Skin epidermis (tissue), 12 donors: Measurements from ENCODE around the gene XXYLT1.

Experiments
- H3K27ac ChIP-seq, 21 experiments: fragments of 200-600 bp; sonication (generic) in 11 of 21; one replicate each; pipeline ENCODE4 v1.5.0; 2020; ENCODE audit warnings: mild to moderate bottlenecking in 3 of 21, inconsistent platforms in 2 of 21, moderate library complexity in 2 of 21
- H3K4me3 ChIP-seq, 7 experiments: fragments of 200-600 bp; sonication (generic) in 2 of 7; one replicate each; pipeline ENCODE4 v1.5.0; 2020; ENCODE audit warnings: inconsistent platforms in 2 of 7, mild to moderate bottlenecking in 2 of 7, moderate library complexity in 1 of 7

The XXYLT1 gene

DNA sequence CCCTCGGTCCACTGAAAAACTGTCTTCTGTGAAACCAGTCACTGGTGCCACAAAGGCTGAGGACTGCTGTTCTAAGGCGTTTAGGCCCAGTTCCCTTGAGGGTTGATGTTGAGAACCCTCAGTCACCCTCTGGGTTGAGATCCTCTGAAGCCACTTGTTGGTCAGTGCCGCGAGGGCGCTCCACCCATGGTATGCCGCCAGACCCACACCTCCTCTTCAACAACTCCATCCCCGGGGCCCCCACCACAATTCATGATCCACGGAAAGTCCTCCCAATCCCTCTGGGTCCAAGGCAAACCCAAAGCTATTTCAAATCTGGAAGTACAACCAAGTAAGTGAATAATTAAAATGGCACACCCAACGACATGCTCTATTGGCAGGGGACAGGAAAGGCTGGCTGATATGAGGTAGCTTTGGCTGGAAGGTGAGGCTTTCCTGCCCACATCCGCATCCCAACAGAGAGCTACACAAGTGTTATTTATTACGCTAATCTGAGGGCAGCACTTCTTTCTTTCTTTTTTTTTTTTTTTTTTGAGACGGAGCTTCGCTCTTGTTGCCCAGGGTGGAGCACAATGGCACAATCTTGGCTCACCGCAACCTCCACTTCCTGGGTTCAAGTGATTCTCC, 58.1 kb downstream of the XXYLT1 start:
- Histone ChIP-seq H3K27ac (no peak overlapping the region), H3K4me3 (no peak overlapping the region)

- Histone ChIP-seq H3K4me3 (no peak overlapping the region), H3K27ac (peak overlapping the region in 1 of 21 experiments; percentile 78)
Measured at GRCh38 chr3:195212033-195212748, 58.8 kb downstream of the XXYLT1 start.

- Histone ChIP-seq H3K27ac (peak overlapping the region in 20 of 21 experiments; percentile 39 to 87 (median 70)), H3K4me3 (no peak overlapping the region)
Measured at GRCh38 chr3:195210266-195210973, 60.5 kb downstream of the XXYLT1 start.

GRCh38 chr3:195209847-195210265, 61.1 kb downstream of the XXYLT1 start:
- H3K27ac ChIP-seq, result peak overlapping the region in 20 of 21 experiments; percentile 12 to 87 (median 70)
- H3K4me3 ChIP-seq, result no peak overlapping the region

- H3K4me3 ChIP-seq, result no peak overlapping the region
Measured at GRCh38 chr3:195209083-195209846, 61.7 kb downstream of the XXYLT1 start.

DNA sequence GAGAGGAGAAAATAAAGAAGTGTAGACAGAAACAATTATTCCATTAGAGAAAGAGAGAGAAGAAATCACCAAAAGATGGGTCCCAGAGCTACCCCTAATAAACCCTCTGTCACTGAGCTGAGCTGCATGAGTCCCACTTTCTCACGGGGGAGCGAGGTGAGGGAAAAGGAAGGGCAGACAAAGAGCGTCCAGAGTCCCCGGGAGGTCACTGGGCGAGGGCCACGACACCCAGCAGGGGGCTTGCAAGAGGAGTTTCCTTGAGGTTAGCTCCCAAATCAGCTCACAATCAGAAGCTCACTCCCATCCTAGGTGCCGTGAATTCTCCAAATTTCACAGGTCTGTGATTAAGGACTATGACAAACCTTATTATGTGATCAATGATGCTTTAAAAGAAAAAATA, 62.3 kb downstream of the XXYLT1 start:
- Histone ChIP-seq H3K27ac (peak overlapping the region in 18 of 21 experiments; percentile 12 to 87 (median 72)), H3K4me3 (no peak overlapping the region)

More at GRCh38 chr3:195209083-195209846, 61.7 kb downstream of the XXYLT1 start:
- peak overlapping the region in 20 of 21 experiments; percentile 12 to 87 (median 70) for H3K27ac ChIP-seq

DNA sequence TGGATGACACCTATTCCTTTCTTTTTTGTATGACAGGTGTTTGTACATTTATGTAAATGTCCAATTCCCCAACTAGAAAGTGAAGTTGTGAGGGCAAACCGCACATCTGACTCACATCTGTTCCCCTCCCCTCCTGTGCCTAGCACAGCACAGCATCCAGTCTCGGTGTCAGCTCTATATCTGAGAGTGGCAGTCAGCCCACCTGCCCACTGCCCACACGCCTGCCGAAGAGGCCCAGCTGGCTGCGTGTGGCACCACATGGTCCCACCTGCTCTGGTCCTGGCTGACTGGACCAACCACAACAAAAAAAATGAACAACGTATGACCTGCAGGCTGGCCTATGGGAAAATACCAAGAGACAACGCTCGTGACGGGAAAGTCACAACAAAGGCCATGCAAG, 62.8 kb downstream of the XXYLT1 start:
- Histone ChIP-seq H3K27ac (peak overlapping the region in 9 of 21 experiments; percentile 24 to 87 (median 78)), H3K4me3 (no peak overlapping the region)

- Histone ChIP-seq H3K27ac (peak overlapping the region in 6 of 21 experiments; percentile 24 to 87 (median 82)), H3K4me3 (no peak overlapping the region)
Measured at GRCh38 chr3:195207731-195208130, 63.2 kb downstream of the XXYLT1 start.

DNA sequence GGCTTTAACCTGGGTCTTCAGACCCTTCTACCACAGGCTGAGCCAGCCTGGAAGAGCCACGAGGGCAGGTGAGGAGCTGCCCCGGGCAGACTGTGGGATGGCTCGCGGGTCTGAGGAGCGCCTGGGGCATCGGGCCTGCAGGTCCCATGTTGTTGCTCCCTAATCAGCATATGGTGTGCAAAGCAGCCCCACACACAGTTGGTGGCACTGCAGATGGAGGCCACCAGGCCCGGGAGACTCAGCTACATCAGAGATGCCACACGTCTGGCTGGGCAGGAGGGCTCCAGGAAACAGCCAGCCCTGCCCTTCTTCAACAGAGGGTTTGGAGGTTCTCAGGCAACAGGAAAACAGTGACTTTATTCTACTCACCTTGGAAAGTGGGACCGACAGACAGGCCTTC, 63.9 kb downstream of the XXYLT1 start:
- H3K27ac ChIP-seq, result peak overlapping the region in 1 of 21 experiments; percentile 28
- H3K4me3 ChIP-seq, result no peak overlapping the region

- peak overlapping the region in 8 of 21 experiments; percentile 10 to 59 (median 30) for H3K27ac ChIP-seq
- H3K4me3 ChIP-seq, result no peak overlapping the region
Measured at GRCh38 chr3:195204360-195205163, 66.4 kb downstream of the XXYLT1 start.

GRCh38 chr3:195203606-195204005, 67.4 kb downstream of the XXYLT1 start:
- H3K4me3 ChIP-seq, result no peak overlapping the region
- H3K27ac ChIP-seq, result peak overlapping the region in 3 of 21 experiments; percentile 25 to 59 (median 58)

- no peak overlapping the region for H3K27ac ChIP-seq
- H3K4me3 ChIP-seq, result no peak overlapping the region
Measured at GRCh38 chr3:195201295-195201694, 69.7 kb downstream of the XXYLT1 start.

DNA sequence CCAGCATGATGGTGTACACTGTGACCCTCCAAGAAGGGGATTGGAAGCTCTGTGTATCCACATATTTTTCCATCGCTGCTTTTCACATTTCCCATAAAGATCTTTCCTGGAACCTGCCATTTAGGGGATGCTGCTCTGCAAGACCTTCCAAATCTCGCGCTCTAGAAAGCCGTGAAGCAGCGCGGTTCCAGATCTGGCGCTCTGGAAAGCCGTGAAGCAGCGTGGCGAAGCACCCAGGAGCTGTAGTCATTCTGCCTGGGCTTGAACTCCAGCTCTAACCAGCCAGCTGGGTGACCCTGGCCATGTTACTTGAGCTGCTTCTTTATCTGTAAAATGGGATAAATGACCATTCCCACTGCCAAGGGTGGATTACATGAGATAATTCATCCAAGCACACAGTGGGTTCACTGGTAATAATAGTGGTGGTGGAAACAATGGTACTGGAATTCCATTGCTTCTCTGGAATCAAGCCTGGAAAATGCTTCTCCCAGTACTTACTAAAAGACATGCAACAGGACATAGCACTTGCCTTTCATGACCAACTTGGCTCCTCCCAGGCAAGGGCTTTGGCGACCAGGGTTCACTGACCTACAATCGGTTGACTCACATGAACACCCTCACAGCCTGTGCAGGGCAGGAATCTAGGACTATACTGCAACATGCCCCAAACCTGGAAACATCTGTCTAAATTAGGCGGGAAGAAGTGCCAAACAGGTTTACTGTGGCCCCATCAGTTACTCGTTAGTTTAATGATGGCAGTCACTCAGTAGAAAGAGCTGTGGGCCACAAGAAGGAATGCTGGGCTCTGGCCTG, 70.7 kb downstream of the XXYLT1 start:
- Histone ChIP-seq H3K4me3 (no peak overlapping the region), H3K27ac (no peak overlapping the region)

GRCh38 chr3:195198426-195199346, 72.3 kb downstream of the XXYLT1 start:
- H3K27ac ChIP-seq, result peak overlapping the region in 7 of 21 experiments; percentile 11 to 73 (median 34)
- no peak overlapping the region for H3K4me3 ChIP-seq

- peak overlapping the region in 7 of 21 experiments; percentile 18 to 73 (median 53) for H3K27ac ChIP-seq
Measured at GRCh38 chr3:195197765-195198425, 73.1 kb downstream of the XXYLT1 start.

GRCh38 chr3:195196266-195196665, 74.7 kb downstream of the XXYLT1 start:
- no peak overlapping the region for H3K4me3 ChIP-seq
- peak overlapping the region in 7 of 21 experiments; percentile 26 to 54 (median 38) for H3K27ac ChIP-seq

More at GRCh38 chr3:195197765-195198425, 73.1 kb downstream of the XXYLT1 start:
- H3K4me3 ChIP-seq, result no peak overlapping the region
